Panc1 (cell line): ENCODE results near the gene RIN1.

ENCODE experiments used
- POLR2AphosphoS5 ChIP-seq: IDR thresholded peaks from 2 replicates; pipeline ENCODE4 v1.6.1; 2012; ENCODE audit warnings: mild to moderate bottlenecking, low read depth, low read length, moderate library complexity
- REST ChIP-seq, 2 experiments: IDR thresholded peaks; 2 replicates each; pipeline ENCODE4 v1.6.1; 2011 to 2012; ENCODE audit warnings: low read depth in 2 of 2, control low read depth in 1 of 2, low read length in 1 of 2, mild to moderate bottlenecking in 1 of 2, moderate library complexity in 1 of 2; ENCODE audit not compliant: insufficient read depth in 1 of 2
- SIN3A ChIP-seq: IDR thresholded peaks from 2 replicates; pipeline ENCODE4 v1.6.1; 2012; ENCODE audit warnings: low read depth, mild to moderate bottlenecking, low read length, moderate library complexity, borderline replicate concordance; ENCODE audit not compliant: insufficient read depth
- TCF7L2 ChIP-seq: IDR thresholded peaks from 2 replicates; pipeline ENCODE4 v1.6.1; 2011; ENCODE audit warnings: mild to moderate bottlenecking, low read depth, low read length, inconsistent platforms
- TF ChIP-seq, protein P1 (sequence below): fragments of 450-650 bp; IDR thresholded peaks from 2 replicates; pipeline ENCODE4 v1.5.1; 2017; ENCODE audit warnings: mild to moderate bottlenecking

GRCh38 chr11:66312549-66313320 lies 23.5 kb downstream of the RIN1 start:
- TF ChIP-seq, protein P1, sequence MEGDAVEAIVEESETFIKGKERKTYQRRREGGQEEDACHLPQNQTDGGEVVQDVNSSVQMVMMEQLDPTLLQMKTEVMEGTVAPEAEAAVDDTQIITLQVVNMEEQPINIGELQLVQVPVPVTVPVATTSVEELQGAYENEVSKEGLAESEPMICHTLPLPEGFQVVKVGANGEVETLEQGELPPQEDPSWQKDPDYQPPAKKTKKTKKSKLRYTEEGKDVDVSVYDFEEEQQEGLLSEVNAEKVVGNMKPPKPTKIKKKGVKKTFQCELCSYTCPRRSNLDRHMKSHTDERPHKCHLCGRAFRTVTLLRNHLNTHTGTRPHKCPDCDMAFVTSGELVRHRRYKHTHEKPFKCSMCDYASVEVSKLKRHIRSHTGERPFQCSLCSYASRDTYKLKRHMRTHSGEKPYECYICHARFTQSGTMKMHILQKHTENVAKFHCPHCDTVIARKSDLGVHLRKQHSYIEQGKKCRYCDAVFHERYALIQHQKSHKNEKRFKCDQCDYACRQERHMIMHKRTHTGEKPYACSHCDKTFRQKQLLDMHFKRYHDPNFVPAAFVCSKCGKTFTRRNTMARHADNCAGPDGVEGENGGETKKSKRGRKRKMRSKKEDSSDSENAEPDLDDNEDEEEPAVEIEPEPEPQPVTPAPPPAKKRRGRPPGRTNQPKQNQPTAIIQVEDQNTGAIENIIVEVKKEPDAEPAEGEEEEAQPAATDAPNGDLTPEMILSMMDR: no peak
- TF ChIP-seq POLR2AphosphoS5: peak; percentile 32; the same call in 1 of the 2 replicates
- no peak for TF ChIP-seq TCF7L2
- no peak for TF ChIP-seq SIN3A
- TF ChIP-seq REST (IDR thresholded peaks at IDR 0.05; ENCODE audit: insufficient read depth in 1 of 2, low read depth in 2 of 2, low read length in 1 of 2): no peak
